ENCODE data around the gene NELFB.

The NELFB gene

DNA sequence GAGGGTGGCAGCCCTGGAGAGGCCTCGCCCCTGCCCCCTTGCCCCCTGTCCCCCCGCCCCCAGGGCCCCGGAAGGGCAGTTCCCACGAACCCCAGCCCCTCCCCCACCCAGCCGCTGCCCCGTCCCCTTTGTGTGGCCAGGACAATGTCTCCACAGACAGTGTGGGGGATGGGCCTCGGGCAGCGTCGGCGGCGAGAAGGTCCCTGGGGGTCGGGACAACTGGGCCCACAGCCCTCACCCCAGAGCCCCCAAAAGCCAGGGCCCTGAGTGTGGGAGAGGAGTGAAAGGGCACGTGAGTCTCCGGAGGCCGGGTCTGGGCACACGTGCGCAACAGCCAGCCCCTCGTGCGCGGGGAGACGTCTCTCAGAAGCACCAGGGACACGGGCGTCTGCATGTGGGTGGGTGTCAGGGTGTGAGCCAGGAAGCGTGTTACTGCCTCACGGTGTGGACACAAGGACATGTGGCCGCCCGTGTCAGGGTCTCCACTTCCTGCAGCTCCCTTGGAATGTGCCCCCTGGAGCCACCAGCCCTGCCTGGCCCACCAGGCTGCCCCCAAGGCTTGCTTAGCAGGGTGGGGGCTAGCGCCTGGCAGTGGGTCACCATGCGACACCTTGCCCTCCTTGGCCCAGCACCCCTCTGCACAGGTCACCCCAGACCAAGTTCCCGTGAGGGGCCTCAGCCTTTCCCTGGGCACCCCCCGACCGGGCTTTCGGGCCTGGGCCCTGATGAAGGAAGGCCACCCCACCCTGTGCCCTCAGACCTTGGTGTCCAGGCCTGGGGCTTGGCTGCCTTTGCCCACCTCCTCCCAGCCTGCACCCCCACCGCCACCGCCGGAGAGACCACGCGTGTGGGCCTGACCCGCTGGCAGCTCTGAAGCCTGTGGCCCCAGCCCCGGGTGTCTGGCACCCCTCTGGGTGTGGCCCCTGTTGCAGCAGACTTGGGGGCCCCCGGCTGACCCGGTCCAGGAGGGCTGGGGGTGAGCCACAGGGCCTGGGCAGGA, 59.7 kb downstream of the NELFB start:
- peak; percentile 8 for DNase-seq (ENCODE audit: low spot score)

DNA sequence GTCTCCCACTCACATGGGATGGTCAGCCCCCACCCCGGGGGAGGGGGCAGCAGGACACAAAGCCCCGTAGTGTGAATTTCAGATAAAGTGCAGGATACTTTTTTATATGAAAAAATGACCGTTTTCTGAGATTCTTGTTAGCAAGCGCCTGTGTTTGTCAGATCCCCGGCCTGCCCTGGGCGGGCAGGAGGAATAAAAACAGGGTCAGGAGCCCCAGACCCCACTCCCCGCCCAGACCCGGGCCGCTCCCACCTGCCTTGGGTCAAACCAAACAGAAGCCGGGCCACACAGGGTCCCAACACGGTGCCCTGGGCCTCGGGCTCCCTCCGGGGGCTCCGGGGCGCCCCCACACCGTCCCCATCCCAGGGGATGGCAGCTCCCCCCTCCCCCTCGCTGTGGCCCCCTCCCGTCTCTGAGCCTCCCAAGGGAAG, 60.5 kb downstream of the NELFB start:
- DNase-seq (ENCODE audit: low spot score) = peak; percentile 20

DNA sequence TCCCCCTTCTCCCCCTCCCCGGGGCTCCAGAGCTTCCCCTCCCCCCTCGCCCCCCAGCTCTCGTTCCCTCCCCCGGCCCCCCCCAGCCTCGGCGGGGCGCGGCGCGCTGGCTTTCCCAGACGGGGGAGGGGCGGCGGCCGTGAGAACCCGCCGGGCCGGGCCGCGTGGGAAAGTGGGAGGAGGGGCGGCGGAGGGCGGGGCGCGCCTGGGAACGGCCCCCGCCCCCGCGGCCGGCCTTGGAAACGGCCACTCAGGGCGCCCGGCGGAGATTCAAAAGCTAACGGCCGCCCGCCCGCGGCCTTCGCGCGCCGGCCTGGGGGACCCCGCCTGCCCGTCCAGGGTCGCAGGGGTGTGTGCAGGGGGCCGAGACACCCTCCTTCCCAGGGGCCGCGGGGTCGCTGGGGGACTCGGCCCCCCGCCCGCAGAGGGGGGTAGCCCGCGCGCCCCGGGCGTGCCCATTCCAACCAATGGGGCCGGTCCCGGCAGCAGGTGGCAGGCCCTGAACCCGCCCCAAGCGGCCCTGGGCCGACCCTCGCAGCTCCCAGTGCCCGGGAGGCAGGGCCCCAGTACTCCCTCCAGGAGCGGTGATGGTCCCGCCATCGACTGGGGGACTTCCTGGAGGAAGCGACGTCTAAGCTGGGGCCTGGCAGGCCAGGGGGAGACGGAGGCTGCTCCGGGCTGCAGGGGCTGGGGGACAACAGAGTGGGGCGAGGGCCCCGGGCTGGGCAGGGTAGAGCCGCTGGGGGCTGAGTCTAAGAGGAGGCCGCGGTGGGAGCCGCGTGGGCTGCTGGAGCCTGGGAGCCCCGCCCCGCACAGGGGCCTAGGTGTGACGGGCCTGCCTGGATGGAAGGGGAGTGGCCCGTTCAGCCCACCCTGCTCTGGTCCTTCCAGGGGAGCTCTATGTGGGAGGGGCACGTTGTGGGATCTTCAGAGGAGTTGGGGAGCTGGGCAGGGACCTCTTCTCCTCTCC, 61.2 kb downstream of the NELFB start:
- DNase-seq (ENCODE audit: low spot score) = peak; percentile 85

DNA sequence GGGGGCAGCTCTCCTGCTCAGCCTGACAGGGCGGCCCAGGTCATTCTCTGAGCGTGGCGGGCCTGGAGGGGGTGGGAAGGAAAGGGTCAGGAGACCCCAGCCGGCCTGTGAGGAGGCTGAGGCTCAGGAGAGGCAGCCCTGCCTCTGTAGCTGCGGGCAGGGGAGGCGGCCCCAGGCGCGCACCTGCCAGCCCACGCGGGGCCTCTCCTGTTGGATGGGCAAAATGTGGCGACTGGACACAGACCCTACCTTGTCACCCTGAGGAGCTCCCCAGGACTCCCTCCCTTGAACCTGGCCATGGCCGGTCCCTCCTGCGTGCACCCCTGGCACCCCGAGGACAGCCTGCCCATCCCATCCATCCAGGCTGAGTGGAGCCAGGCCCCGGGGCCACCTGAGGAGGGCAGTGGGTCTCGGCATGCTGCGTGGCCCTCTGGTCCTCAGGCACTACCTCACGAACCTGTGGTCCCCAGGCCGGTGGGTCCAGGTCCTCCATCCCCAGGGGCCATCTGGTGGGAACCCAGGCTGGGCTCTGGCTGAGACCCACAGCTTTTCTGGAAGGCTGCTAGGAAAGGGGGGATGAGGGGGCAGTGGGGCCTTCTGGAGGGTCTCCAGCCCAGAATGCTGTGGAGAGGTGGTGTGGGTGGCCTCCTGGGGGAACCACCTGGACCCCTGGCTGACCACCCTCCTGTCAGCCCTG, 62.0 kb downstream of the NELFB start:
- peak; percentile 6 for DNase-seq (ENCODE audit: low spot score)

DNA sequence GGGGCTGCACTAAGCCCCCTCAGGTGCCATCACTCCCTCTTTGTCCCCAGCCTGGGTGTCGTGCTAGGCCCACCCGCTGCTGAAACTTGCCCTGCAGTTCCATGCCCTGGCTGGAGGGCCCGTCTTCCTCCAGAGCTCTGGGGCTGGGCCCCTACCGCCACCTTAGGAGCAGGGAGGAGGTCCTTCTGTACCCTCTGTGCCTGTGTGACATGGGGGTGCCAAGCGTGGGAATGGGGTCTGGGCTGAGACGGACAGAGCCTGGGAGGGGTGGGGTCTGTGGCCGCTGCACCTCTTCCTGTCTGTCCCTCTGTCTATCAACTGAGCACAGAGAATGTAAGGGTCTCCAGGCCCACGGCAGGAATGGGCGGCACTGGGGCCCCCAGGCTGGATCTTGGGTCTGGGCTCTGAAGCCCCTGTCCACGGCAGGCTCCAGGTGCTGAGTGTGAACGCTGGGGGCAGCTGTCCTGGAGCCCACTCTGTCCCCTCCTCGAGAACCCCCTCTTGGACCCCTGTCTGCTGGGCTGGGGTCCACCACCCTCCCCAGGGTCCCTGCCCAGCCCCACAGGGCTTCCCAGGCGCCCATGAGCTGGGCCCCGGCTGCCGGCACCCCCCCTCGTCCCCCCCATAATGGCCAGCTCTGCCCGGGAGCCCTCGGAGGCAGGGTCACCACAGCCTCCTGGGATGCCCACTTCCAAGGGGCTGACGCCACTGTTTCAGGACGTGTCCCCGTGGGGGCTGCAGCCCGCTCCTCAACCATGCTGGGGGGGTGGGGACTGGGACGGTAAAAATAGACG, 62.8 kb downstream of the NELFB start:
- peak; percentile 5 for DNase-seq (ENCODE audit: low spot score)

DNA sequence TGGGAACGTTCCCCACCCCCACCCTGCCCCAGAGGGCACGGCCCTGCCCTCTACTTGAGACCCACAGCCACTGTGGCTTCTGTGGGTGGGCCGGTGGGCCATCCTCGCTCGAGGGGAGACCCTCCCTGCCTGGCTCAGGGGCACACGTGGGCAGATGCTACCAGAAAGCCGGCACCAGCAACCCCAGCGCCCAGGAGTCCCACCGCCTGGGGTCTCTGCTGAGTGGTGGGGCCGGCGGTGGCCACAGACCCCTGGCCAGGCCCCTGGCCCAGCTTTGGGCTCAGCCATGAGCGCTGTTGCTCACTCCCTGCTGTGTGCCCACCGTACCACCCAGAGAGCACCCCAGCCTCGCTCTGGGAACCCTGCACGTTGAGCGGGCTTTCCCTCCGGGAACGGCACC, 63.5 kb downstream of the NELFB start:
- no peak for DNase-seq (ENCODE audit: low spot score)

DNA sequence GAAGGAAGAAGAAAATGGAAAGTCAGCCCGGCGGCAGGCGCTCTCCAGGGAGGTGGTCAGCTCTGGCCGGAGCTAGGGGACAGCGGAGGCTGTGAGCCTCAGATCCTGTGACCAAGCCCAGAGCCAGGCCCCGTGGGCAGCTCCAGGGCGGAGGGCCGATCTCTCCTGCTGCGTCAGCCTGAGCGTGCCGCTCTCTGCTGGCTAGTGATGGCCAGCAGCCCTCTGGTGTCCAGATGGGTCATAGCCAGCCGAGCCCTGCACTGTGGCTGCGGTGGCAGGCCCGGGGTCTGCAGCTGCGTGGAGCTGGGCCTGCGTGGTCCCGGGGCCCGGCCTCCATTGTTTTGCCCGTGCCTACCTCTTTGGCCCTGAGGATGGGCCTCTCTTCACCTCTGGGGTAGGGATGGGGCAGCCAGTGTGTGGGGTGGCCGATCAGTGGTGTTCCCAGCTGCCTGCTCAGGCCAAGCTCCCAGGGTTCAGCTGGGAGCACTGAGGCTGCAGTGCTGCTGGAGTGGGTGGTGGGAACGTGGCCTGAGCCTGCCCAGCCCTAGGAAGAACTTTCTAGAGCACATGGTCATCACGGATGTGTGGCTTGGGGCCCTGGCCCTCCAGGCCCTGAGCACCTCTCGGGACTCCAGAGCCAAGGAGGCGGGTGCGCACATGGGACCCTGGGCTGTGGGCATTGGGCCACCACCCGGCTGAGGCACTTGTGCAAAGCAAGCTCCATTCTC, 64.0 kb downstream of the NELFB start:
- DNase-seq (ENCODE audit: low spot score) = peak; percentile 64

DNA sequence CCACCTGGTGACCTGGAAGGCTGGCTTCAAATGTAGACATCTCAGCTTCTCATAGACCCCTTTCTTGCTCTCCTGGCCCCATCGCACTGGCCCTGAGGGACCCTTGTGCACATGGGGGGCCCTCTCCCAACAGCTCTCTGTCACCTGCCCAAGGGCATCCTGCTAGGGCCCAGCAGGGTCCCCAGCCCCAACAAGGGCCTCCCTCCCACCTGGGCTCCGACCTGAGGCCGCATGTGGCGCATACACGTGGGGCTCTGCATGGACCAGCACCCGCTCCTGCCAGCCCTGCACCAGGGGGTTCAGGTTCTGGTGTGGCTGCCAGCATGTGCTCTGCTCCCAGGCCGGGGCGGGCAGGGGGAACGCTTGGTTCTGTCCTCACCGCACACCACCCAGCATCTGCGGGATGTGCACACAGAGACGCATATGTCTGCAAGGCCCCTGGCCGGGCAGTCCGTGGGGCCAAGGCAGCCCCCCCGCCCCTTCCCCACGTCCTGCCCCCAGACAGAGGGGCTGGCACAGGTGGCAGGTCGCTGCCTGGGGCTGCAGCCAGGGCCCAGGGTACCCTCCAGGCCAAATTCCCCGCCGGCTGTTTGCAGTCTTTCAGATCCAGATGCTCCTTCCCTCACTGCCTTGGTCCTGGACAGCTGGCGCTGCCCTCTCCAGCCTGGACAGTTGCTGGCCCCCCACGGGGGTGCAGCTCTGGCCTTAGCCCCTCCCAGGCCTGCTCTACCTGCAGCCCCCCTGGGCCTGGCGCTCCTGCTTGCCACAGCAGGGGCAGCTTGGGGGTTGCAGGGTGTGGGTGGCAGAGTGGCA, 64.8 kb downstream of the NELFB start:
- peak; percentile 8 for DNase-seq (ENCODE audit: low spot score)

DNA sequence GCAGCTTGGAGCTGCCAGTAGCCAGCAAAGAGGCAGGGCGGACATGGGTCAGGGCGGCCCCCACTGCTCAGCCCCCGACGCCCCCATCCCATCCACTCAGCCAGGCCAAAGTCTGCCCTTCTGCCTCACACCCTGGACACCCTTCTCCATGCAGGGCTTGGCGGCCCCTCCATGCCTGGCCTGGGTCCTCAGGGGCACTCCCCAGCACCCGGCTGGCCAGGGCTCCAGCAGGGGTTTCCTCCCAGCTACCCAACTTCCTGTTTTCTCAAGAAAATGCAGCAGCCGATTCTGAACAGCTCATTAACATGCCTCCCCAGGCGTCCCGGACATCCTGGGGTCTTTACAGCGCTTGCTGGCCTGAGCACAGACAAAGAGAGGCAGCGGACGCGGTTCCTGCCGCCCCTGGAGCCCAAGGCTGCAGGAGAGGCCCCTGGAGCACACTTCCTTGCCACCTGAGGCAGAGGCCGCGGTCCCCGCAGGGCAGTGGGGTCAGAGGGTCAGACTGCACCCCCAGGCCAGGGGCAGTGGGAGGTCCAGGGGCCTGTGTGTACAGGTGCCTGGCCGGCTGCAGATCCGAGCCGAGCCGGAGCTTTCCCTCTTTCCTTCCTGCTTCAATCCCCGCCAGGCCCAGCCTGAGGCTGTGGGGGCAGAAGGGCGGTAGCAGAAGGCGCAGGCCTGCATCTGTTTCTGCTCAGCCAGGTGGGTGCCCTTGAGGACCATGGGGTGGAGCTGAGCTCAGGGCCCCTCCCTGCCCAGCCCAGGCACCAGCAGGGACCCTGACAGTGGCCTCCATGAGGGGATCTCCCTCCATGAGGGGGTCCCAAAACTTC, 65.6 kb downstream of the NELFB start:
- no peak for DNase-seq (ENCODE audit: low spot score)

DNA sequence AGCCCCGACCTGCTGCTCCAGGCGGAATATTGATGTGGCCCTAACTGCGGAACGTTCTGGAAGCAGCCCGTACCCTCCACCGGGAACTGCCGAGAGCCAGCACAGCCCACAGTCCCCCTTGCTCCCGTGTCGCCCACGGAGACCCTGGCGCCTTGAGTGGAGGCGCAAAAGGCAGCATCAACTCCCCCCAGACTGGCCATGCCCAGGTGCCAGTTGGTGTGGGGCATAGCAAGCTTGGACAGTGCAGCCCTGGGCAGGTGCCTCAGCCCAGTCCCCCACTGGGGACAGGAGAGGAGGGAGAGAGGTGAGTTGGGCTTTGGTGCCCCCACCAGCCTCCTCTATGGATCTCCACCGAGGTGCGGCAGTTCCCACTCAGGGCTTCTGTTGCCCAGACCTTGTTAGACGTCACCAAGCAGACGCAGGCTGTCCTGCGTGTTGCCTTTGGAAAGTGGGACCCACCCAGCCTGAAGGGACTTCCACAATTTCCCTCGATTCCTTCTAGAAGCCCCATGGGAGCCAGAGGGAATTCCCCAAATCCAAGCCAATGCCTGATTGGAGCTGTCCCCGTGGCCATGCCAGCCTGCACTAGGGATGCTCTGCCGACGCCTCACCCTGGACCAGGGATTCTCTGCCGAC, 66.7 kb downstream of the NELFB start:
- no peak for DNase-seq (ENCODE audit: low spot score)
